A549 treated with AZD9567 at 1 μM for 4 hours (cell line): Measurements from ENCODE around the gene DOCK11. TPM values are rescaled to one million over a fixed set of nuclear protein-coding genes. Genes with fewer than 3 reads are reported as not detected.

Experiments
- total RNA-seq: library from RNA; stranded (reverse); fragments of 200-300 nt; extraction: Qiagen RNA extraction; gene quantifications from 5 replicates; pipeline ENCODE4 v1.2.3, GENCODE V29; 2022; ENCODE audit not compliant: insufficient read depth

Gene DOCK11
- 5.4 to 6.9 TPM (median 6.2 TPM) in 5 replicates for total RNA-seq

DNA sequence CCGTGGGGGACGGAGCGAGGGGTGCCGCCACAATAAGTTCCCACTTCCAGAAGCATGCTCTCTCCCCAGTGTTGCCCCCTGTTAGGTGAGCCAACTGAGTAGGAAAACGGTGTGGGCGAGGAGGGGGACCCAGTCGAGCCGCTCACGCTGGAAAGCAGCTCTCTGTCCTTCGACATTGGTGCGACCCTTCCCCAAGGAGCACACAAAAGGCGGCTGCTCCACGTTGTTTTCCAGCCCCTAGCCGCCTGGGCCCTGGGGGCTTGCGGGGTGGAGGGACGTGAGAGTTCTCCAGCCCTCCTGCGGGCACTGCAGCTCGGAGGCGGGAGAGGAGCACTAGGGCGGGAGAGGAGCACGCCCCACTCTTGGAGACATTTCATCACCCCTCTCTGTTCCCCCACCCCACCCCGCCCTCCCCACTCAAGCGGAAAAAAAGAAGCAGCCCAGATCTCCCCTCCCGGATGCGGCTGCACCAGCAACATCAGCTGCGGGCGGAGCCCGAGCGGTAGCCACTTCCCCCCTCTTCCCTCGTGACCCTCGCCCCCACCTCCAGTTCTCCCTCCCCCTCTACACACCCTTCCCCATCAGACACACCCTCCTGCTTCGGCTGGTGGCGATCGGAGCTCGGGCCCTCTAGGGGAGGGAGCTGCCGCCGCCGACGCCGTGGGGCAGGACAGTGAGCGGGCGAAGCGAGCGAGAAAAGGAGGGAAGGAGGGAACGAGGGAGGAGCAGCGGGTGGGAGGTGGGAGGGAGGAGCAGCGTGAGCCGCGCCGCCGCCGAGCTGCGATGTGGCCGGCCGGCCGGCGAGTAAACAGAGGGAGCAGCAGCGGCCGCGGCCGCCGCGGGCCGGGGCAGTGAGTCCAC is at the start of gene DOCK11:
TSS of gene DOCK11 (plus strand) at position 755 of the 861 bp plus-strand sequence. CDS start 157 bp downstream, outside the sequence.

DNA sequence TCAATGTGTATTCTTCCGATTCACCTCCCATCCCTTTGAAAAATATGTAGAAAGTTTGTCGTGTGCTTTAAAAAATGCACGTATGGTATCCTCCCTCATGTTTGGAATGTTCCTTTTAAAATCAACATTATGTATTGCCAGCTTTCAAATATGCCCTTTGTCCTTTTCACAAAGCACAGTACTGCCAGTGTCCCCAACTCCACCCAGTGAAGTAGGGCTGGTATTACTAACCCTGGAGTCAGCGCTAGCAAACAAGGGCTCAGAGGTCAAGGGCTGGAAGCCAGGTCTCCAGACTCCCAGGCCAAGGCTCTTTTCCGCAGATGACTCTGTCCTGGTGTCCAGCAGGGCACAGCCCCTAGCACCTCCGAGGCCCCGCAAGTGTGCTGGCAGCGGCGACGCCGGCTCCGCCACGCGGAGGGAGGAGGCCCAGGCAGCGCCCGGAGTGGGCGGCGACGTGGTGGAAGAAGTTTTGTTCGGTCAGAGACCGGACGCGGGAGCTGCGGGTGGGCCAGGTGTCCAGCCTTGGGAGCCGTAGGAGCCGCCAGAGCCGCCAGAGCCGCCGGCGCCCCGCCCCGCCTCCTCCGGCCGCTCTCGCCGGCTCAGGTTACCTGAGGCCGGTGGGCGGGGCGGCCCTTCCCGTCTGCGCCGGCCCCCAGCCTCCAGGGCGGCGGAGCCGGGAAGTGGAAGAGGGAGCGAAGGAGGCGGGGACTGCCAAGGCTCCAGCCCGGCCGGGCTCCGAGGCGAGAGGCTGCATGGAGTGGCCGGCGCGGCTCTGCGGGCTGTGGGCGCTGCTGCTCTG is 231.5 kb downstream of the DOCK11 start, which contains the start of gene IL13RA1:
TSS of gene IL13RA1 (plus strand) at position 720 of the 799 bp plus-strand sequence. CDS start at position 753, 33 bp downstream.

Other genes with a start within 250 kb of the DOCK11 start
- 10.7 to 18.9 TPM (median 14.1 TPM) in 5 replicates for gene WDR44, start 149.7 kb upstream of the DOCK11 start, total RNA-seq
- gene IL13RA1, start 231.8 kb downstream of the DOCK11 start, total RNA-seq = 47.5 to 61.2 TPM (median 55.6 TPM) in 5 replicates